Transverse colon (tissue), 4 donors: ENCODE results near the gene LIPI. TPM values are rescaled to one million over a fixed set of nuclear protein-coding genes. Genes with fewer than 3 reads are reported as not detected.
"Not testable (repeated sequence)": the region's sequence is repeated elsewhere in the genome, so short reads cannot be mapped to it uniquely, and the experiment has no call there.

Experiments
- DNase-seq: peaks from one replicate; pipeline ENCODE4 v3.0.0-alpha.2; 2019
- H3K27ac ChIP-seq, 4 donors: fragments of 200-600 bp; sonication (generic); 2 replicates each; pipeline ENCODE4 v1.5.1; 2016 to 2018; ENCODE audit warnings: inconsistent platforms in 4 of 4
- H3K27me3 ChIP-seq: fragments of 200-600 bp; sonication (generic); 2 replicates; pipeline ENCODE4 v1.5.1; 2017; ENCODE audit warnings: inconsistent platforms
- H3K36me3 ChIP-seq, 4 donors: fragments of 200-600 bp; sonication (generic); 2 replicates each; pipeline ENCODE4 v1.5.1; 2017 to 2019; ENCODE audit warnings: inconsistent platforms in 4 of 4
- H3K4me1 ChIP-seq, 4 donors: fragments of 200-600 bp; sonication (generic); 2 replicates each; pipeline ENCODE4 v1.5.1; 2017 to 2020; ENCODE audit warnings: inconsistent platforms in 4 of 4
- H3K4me3 ChIP-seq, 4 donors: fragments of 200-600 bp; sonication (generic); 1 replicate in 1 of 4; 2 replicates in 3 of 4; pipeline versions ENCODE4 v1.5.1 to v1.6.1; 2017 to 2019; ENCODE audit warnings: inconsistent platforms in 4 of 4
- H3K9me3 ChIP-seq, 2 donors: fragments of 200-600 bp; sonication (generic); 2 replicates each; pipeline ENCODE4 v1.5.1; 2017 to 2019; ENCODE audit warnings: inconsistent platforms in 2 of 2
- EP300 ChIP-seq: sonication (generic); formaldehyde crosslinking; IDR thresholded peaks from one replicate; pipeline ENCODE4 v1.6.1; 2017; ENCODE audit warnings: antibody characterized with exemption, low read depth
- POLR2A ChIP-seq: fragments of 450-650 bp; IDR thresholded peaks from one replicate; pipeline ENCODE4 v1.6.1; 2016; ENCODE audit warnings: antibody characterized with exemption, mild to moderate bottlenecking, moderate library complexity
- POLR2AphosphoS5 ChIP-seq, 3 donors: sonication (generic); formaldehyde crosslinking; IDR thresholded peaks; one replicate each; pipeline ENCODE4 v1.6.1; 2016; ENCODE audit warnings: antibody characterized with exemption in 3 of 3
- WGBS, 2 donors: methylation state at CpG; one replicate each; pipeline ENCODE4 v1.1.5; 2018; ENCODE audit warnings: low coverage in 1 of 2; 5-methylcytosine and 5-hydroxymethylcytosine counted together
- in situ Hi-C, 4 donors: fragments of 200-750 bp; cut with MboI; loops; one replicate each; pipeline versions ENCODE4 v1.15.0 to v1.15.1; 2017; ENCODE audit warnings: low sequenced_read_pairs in 3 of 4, low pct_ligation_motif_present in 1 of 4, low pct_unique_long_range_greater_than_20kb in 1 of 4
- intact Hi-C: fragments of 100-400 bp; cut with DNase I; formaldehyde crosslinking; loops from one replicate; pipeline ENCODE4 v1.15.1; 2023; ENCODE audit warnings: low total_unique reads
- total RNA-seq, 4 donors: library from RNA; depleted of rRNA; stranded (reverse); fragments of >200 nt; gene quantifications; one replicate each; pipeline ENCODE4 v1.1.0, GENCODE V29; 2016
- TF ChIP-seq, protein P1 (sequence below), 5 experiments: fragments of 200-600 bp in 3 of 5; fragments of 450-650 bp in 2 of 5; sonication (generic) in 3 of 5; IDR thresholded peaks; 1 replicate in 2 of 5; 2 replicates in 3 of 5; pipeline ENCODE4 v1.5.1; 2016 to 2017; ENCODE audit warnings: antibody characterized with exemption in 5 of 5, inconsistent platforms in 3 of 5, mild to moderate bottlenecking in 2 of 5, moderate library complexity in 1 of 5

LIPI gene
- total RNA-seq, 4 donors from 2014 or later = not detected

DNA sequence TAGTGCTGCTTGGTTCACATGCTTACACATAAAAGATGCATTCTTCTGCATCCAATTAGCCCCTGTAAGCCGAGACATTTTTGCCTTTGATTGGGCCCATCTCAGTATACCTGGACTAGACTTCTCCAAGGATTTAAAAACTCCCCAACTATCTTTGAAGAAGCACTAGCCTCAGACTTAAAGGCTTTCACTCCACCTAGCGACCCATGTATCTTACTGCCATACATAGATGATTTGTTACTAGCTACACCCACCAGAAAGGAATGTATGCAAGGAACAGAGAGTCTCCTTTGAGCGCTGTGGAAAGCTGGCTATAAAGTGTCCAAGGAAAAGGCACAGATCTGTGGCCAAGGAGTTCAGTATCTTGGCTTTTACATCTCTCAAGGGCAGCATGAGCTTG, 91.7 kb downstream of the LIPI start:
- 90 to 93% methylated on average over 2 to 3 of the region's 3 CpGs for WGBS, 2 donors
- no peak for DNase-seq

DNA sequence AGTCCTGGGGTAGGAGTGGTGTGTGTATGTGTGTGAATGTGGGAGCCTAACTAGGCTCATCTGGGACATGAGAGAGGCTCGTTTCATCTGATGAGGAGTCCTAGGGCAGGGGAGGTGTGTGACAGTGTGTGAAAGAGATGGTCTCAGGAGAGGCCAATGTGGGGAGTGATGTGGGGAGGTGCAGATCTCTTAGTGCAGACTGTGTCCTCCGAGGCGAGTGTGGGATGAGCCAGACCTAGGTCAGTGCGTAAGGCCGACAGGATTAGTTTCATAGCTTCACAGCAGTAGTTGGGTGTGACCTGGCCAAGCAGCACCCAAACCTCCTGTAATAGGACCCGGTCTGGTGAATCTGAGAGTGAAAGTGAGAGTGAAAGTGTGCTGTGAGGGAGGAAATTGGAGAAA, 94.7 kb downstream of the LIPI start:
- intact Hi-C loops (no loop called here), in situ Hi-C loops (no loop called here)
- TF ChIP-seq POLR2A = no peak
- no peak for TF ChIP-seq POLR2AphosphoS5 (IDR thresholded peaks at IDR 0.05)
- no peak for TF ChIP-seq EP300
- TF ChIP-seq, protein P1, sequence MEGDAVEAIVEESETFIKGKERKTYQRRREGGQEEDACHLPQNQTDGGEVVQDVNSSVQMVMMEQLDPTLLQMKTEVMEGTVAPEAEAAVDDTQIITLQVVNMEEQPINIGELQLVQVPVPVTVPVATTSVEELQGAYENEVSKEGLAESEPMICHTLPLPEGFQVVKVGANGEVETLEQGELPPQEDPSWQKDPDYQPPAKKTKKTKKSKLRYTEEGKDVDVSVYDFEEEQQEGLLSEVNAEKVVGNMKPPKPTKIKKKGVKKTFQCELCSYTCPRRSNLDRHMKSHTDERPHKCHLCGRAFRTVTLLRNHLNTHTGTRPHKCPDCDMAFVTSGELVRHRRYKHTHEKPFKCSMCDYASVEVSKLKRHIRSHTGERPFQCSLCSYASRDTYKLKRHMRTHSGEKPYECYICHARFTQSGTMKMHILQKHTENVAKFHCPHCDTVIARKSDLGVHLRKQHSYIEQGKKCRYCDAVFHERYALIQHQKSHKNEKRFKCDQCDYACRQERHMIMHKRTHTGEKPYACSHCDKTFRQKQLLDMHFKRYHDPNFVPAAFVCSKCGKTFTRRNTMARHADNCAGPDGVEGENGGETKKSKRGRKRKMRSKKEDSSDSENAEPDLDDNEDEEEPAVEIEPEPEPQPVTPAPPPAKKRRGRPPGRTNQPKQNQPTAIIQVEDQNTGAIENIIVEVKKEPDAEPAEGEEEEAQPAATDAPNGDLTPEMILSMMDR (IDR thresholded peaks at IDR 0.05) = no peak
- H3K9me3 ChIP-seq = no peaks in the 10 kb centered on the region
- H3K4me3 ChIP-seq = no peak overlapping the region
- H3K4me1 ChIP-seq = peaks cover 0 to 4% (median 0%) of the 10 kb centered on the region in 4 donors
- H3K27ac ChIP-seq = no peak overlapping the region
- no peak for DNase-seq
- H3K36me3 ChIP-seq = no peaks in the 10 kb centered on the region
- H3K27me3 ChIP-seq = no peaks in the 10 kb centered on the region
- 61 to 63% methylated on average over 1 to 6 of the region's 6 CpGs for WGBS, 2 donors

More for the DNA sequence above, 91.7 kb downstream of the LIPI start:
- Histone ChIP-seq H3K36me3 (no peaks in the 10 kb centered on the region), H3K9me3 (no peaks in the 10 kb centered on the region), H3K4me3 (no peak overlapping the region), H3K27ac (no peak overlapping the region), H3K4me1 (peaks cover 0 to 4% (median 0%) of the 10 kb centered on the region in 4 donors), H3K27me3 (no peaks in the 10 kb centered on the region)
- intact Hi-C loops (no loop called here), in situ Hi-C loops (no loop called here)
- no peak for TF ChIP-seq EP300

DNA sequence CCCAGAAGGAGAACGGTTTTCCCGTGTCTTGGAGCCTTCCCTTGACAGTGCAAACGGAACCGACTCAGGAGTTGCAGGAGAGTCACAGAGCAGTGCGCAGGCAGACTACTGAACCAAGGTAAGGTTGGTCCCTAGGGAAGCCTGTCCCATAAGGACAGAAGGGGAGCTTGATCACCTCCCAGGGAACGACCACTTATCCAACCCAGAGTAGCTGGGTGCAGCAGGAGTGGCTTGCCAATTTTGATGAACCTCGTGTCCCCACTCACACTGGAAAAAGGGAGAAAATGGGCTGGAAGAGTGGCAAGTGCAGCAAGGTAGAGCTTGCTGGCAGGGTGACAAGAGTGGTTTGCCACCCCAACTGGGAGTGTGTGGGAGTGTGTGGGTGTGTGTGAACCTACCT, 95.1 kb downstream of the LIPI start:
- Histone ChIP-seq H3K27me3 (no peaks in the 10 kb centered on the region), H3K27ac (no peak overlapping the region), H3K4me1 (peaks cover 0 to 4% (median 0%) of the 10 kb centered on the region in 4 donors), H3K4me3 (no peak overlapping the region), H3K36me3 (no peaks in the 10 kb centered on the region), H3K9me3 (no peaks in the 10 kb centered on the region)
- in situ Hi-C loops = no loop called here
- DNase-seq = no peak
- intact Hi-C loops = no loop called here
- WGBS, 2 donors = 92% methylated on average over 7 of the region's 7 CpGs; no CpG with 5 or more reads in 1 of the 2 donors
- no peak for TF ChIP-seq POLR2AphosphoS5 (IDR thresholded peaks at IDR 0.05)
- TF ChIP-seq POLR2A = no peak
- TF ChIP-seq, protein P1 (IDR thresholded peaks at IDR 0.05) = no peak
- TF ChIP-seq EP300 = no peak

DNA sequence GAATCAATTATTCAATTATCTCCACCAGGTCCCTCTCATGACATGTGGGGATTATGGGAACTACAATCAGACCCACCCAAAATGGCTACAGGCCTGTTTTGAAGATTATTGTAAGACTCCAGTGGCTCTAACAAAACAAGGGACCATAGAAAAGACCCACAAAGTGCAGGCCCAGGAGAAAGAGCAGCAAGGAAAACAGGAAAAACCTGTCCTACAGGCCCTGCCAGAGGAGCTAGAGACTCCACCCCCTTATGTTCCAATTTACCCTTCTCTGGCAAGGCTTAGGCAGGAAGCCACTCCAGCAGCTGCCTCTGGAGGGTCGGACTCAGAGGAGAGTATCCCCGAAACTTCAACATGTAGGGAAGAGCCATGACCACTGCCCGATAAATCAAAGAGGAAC, 96.5 kb downstream of the LIPI start:
- intact Hi-C loops (no loop called here), in situ Hi-C loops (no loop called here)
- Histone ChIP-seq H3K36me3 (no peaks in the 10 kb centered on the region), H3K4me3 (no peak overlapping the region), H3K27ac (no peak overlapping the region), H3K27me3 (no peaks in the 10 kb centered on the region), H3K4me1 (peaks cover 0 to 4% (median 0%) of the 10 kb centered on the region in 4 donors), H3K9me3 (no peaks in the 10 kb centered on the region)
- whole genome bisulfite sequencing, 2 donors = 93% methylated on average over 3 of the region's 3 CpGs; no CpG with 5 or more reads in 1 of the 2 donors
- TF ChIP-seq POLR2A = no peak
- TF ChIP-seq, protein P1 (IDR thresholded peaks at IDR 0.05) = no peak
- DNase-seq = no peak

DNA sequence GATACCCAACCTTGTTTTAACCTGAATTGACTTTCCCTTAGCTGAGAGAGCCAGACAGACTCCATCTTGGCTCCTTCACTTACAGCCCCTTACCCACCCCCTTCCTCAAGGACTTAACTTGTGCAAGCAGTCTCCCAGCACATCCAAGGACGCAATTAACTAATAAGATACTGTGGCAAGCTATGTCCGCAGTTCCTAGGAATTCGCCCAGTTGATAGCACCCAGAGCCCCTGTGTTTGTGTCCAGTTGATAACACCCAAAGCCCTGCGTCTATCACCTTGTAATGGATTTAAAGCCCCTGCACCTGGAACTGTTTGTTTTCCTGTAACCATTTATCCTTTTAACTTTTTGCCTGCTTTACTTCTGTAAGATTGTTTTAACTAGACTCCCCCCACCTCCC, 106.2 kb downstream of the LIPI start:
- H3K36me3 ChIP-seq, DNase-seq, H3K27ac ChIP-seq, H3K9me3 ChIP-seq, intact Hi-C loops, in situ Hi-C loops, H3K4me1 ChIP-seq, H3K27me3 ChIP-seq, H3K4me3 ChIP-seq: not testable (repeated sequence)
- 78 to 100% methylated on average over 4 of the region's 4 CpGs for WGBS, 2 donors
